ENCODE data around the gene C2CD4D.

Gene C2CD4D

DNA sequence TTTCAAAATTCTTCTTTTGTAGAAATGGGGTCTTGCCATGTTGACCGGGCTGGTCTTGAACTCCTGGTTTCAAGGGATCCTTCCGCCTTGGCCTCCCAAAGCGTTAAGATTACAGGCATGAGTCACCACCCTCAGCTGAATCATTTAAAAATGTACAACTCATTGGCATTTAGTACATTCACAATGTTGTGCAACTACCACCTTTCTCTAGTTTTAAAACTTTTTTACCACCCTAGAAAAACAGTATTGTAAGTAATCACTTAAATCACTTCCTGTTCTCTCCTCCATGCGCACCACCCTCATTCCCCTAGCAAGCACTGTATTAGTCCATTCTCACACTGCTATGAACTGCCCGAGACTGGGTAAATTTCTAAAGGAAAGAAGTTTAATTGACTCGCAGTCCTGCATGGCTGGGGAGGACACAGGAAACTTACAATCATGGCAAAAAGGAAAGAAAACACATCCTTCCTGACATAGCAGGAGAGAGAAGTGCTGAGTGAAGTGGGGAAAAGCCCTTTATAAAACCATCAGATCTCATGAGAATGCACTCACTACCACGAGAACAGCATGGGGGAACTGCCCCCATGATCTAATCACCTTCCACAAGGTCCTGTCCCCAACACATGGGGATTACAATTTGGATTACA, 28.3 kb upstream of the C2CD4D start:
- ChIA-PET POLR2A (no interaction called here), CTCF (no interaction called here)
- TF ChIP-seq, protein P1, sequence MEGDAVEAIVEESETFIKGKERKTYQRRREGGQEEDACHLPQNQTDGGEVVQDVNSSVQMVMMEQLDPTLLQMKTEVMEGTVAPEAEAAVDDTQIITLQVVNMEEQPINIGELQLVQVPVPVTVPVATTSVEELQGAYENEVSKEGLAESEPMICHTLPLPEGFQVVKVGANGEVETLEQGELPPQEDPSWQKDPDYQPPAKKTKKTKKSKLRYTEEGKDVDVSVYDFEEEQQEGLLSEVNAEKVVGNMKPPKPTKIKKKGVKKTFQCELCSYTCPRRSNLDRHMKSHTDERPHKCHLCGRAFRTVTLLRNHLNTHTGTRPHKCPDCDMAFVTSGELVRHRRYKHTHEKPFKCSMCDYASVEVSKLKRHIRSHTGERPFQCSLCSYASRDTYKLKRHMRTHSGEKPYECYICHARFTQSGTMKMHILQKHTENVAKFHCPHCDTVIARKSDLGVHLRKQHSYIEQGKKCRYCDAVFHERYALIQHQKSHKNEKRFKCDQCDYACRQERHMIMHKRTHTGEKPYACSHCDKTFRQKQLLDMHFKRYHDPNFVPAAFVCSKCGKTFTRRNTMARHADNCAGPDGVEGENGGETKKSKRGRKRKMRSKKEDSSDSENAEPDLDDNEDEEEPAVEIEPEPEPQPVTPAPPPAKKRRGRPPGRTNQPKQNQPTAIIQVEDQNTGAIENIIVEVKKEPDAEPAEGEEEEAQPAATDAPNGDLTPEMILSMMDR (IDR thresholded peaks at IDR 0.05; ENCODE audit: control extremely low read depth, extremely low read depth, low read depth, missing control alignments) = no peak
- no peak for DNase-seq (ENCODE audit: extremely low spot score)

DNA sequence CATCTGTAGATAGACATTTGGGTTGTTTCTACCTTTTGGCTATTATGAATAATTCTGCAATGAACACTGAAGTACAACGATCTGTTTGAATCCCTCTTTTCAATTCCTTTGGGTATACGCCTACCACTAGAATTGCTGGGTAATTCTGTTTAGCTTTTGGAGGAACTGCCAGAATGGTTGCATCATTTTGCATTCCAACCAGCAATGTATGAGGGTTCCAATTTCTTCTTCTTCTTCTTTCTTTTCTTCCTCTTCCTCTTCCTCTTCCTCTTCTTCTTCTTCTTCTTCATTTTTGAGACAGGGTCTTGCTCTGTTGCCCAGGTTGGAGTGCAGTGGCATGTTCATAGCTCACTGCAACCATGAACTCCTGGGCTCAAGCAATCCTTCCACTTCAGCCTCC, 27.7 kb upstream of the C2CD4D start:
- DNase-seq (ENCODE audit: extremely low spot score) = no peak
- ChIA-PET CTCF (interaction anchor here (1.2 kb wide), 1 partner anchor 15 kb away, joined by 3 read pairs; no protein-coding TSS in a partner anchor), POLR2A (no interaction called here)
- TF ChIP-seq, protein P1 (IDR thresholded peaks at IDR 0.05; ENCODE audit: control extremely low read depth, extremely low read depth, low read depth, missing control alignments) = no peak

DNA sequence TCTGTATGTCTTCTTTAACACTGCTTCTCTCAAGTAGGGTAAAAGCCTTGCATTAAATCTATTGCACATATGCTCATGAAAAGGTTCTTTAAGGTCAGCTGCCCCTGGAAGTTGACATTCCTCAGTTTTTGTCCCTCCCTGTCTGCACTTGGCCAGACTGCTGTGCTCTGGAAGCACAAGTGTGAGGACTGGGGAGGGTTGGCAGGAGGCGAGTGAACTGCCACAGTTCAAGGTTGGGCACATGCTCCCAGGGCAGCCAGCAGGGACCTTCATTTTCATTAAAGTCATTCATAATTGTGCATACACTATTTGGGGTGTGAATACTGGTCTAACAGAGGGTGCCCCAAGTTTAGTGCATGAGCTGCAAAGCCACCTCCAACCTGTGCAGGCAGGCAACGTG, 24.8 kb upstream of the C2CD4D start:
- no peak for DNase-seq (ENCODE audit: extremely low spot score)
- TF ChIP-seq, protein P1 (IDR thresholded peaks at IDR 0.05; ENCODE audit: control extremely low read depth, extremely low read depth, low read depth, missing control alignments) = no peak
- ChIA-PET CTCF (interaction anchor here (1.0 to 1.5 kb wide), 3 partner anchors 8 to 137 kb away, joined by 3 to 4 read pairs (median 3); no protein-coding TSS in a partner anchor), POLR2A (no interaction called here)

DNA sequence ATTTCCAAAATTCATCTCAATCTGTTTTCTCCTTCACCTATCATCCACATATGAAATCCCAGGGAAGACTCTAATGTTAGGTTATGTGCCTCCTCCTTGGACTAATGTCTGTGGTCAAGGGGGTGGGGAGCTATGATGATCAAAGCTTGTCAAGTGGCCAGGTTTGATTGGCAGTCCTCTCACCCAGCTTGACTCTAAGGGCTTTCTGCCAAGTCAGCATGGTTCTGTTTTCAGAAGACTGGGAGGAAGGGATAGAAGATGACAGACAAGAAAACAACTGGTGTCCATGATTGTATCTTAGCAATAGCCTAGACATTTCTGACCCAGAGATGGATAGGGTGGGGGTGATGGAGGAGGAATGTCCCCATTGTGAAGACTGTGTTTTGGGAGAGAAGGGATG, 23.0 kb upstream of the C2CD4D start:
- ChIA-PET POLR2A (no interaction called here), CTCF (interaction anchor here (1.0 kb wide), 1 partner anchor 139 kb away, joined by 3 read pairs; no protein-coding TSS in a partner anchor)
- DNase-seq (ENCODE audit: extremely low spot score) = no peak
- TF ChIP-seq, protein P1 (IDR thresholded peaks at IDR 0.05; ENCODE audit: control extremely low read depth, extremely low read depth, low read depth, missing control alignments) = no peak

DNA sequence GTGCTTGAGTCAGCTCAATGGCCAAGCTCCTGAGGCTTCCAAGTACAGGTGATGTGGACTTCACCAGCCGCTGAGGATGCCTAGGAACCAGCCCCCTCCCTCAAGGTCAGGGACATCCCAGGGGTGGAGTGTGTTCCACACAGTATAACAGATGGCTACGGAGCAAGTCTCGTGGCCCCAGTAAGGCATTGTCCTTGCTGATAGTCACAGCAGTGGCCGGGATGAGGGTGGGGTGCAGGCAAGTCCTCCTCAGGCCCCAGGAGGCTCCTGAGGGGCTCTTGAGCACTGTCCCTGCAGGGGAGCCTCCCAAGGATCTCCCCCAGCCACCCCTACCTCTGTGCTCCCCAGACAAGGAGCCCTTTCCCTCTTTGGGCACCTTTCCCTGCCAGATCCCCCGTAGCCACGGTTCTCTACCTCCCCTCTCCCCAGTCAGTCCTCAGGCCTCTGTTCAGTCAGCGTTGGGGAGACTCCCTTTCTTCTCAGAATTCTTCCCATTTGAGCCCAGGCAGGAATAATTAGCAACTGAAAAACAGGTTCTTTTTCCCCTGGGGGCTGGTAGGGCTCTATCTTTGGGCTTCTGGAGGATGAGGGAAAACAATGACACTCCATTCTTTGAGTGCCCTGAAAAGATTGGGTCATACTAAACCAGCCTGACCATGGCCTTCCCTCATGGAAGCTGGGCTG, 21.0 kb upstream of the C2CD4D start:
- POLR2A ChIA-PET = no interaction called here
- DNase-seq (ENCODE audit: extremely low spot score) = no peak
- CTCF ChIA-PET = interaction anchor here (1.4 to 1.6 kb wide), 3 partner anchors 48 to 141 kb away, joined by 4 to 6 read pairs (median 4); partner anchors contain the start of gene THEM4
- TF ChIP-seq, protein P1 (IDR thresholded peaks at IDR 0.05; ENCODE audit: control extremely low read depth, extremely low read depth, low read depth, missing control alignments) = no peak

DNA sequence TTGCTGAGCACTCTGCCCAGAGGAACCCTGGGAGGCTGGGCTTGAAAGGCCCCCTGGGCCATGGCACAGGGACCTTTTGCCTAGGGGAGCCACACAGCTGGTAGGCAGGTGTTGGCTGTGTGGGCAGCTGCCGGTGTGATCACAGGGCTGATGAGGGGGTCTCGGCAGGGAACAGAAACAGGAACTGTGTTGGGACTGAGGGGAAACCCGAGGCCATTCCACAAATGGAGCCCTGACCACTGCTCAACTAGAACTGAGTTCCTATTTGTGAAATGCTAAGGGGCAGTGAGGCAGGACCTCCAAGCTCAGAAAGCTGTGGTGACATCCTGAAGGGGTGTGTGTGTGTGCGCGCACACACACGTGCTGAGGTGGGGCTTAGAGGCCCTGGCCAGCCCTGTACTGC, 20.3 kb upstream of the C2CD4D start:
- ChIA-PET POLR2A (no interaction called here), CTCF (interaction anchor here (1.2 to 1.6 kb wide), 4 partner anchors 23 to 142 kb away, joined by 4 to 6 read pairs (median 4); partner anchors contain the start of gene THEM4)
- no peak for DNase-seq (ENCODE audit: extremely low spot score)
- TF ChIP-seq, protein P1 (IDR thresholded peaks at IDR 0.05; ENCODE audit: control extremely low read depth, extremely low read depth, low read depth, missing control alignments) = no peak

All from GM10248 (cell line).